HEK293T (cell line): ENCODE measurements around the gene UPK2.

Experiments
- ARNT ChIP-seq: fragments of 450-650 bp; IDR thresholded peaks from 2 replicates; pipeline ENCODE4 v1.6.1; 2017; ENCODE audit warnings: mild to moderate bottlenecking
- BHLHE40 ChIP-seq: fragments of 450-650 bp; IDR thresholded peaks from 2 replicates; pipeline ENCODE4 v1.6.1; 2016; ENCODE audit warnings: mild to moderate bottlenecking, moderate library complexity, borderline replicate concordance
- L3MBTL2 ChIP-seq: fragments of 450-650 bp; conservative IDR thresholded peaks from 2 replicates; pipeline ENCODE4 v1.6.1; 2016; ENCODE audit warnings: mild to moderate bottlenecking
- LEF1 ChIP-seq: fragments of 450-650 bp; IDR thresholded peaks from 2 replicates; pipeline ENCODE4 v1.6.1; 2017; ENCODE audit warnings: mild to moderate bottlenecking, borderline replicate concordance
- SUZ12 ChIP-seq: fragments of 450-650 bp; IDR thresholded peaks from 2 replicates; pipeline ENCODE4 v1.6.1; 2016; ENCODE audit warnings: mild to moderate bottlenecking
- ZNF384 ChIP-seq: fragments of 450-650 bp; IDR thresholded peaks from 2 replicates; pipeline ENCODE4 v1.6.1; 2016

GRCh38 chr11:118961189-118961588, 5.1 kb downstream of the UPK2 start:
- TF ChIP-seq SUZ12 (no peak), L3MBTL2 (no peak), ARNT (no peak), ZNF384 (no peak), BHLHE40 (no peak), LEF1 (no peak)
